B cell (primary cell): ENCODE data around the gene AGTRAP. TPM values are rescaled to one million over a fixed set of nuclear protein-coding genes. Genes with fewer than 3 reads are reported as not detected.
A peak's percentile ranks its signal among the peaks of the same experiment; 100 is the strongest.

Experiments used
- ATAC-seq: fragments of 200-7000 bp; cut with Tn5 transposase; one replicate; pipeline ENCODE4 v1.10.0; 2021; ENCODE audit warnings: low read depth, mild to moderate bottlenecking, moderate number of reproducible peaks, moderate library complexity
- CTCF ChIA-PET: fragments of 350-600 bp; sonication (Branson Sonifier 250); formaldehyde crosslinking; loops from one replicate; lab custom pipeline; 2021; ENCODE audit warnings: antibody characterized with exemption, inconsistent platforms; lab: Charles Lee
- POLR2A ChIA-PET: fragments of 350-600 bp; sonication (Branson Sonifier 250); formaldehyde crosslinking; loops from one replicate; lab custom pipeline; 2021; ENCODE audit warnings: antibody characterized with exemption; lab: Charles Lee
- DNase-seq: peaks from one replicate; pipeline ENCODE4 v3.0.0; 2013
- H2AFZ ChIP-seq: 2 replicates; pipeline ENCODE4 v1.6.1; 2012; ENCODE audit warnings: mild to moderate bottlenecking, low read depth, low read length; ENCODE audit not compliant: insufficient read depth, poor library complexity, severe bottlenecking
- H3K27ac ChIP-seq, 2 donors: 1 replicate in 1 of 2; 2 replicates in 1 of 2; pipeline ENCODE4 v1.5.1; 2012 to 2013; ENCODE audit warnings: low read length in 2 of 2, mild to moderate bottlenecking in 2 of 2, moderate library complexity in 1 of 2
- H3K27me3 ChIP-seq, 4 experiments: fragments of 200-600 bp in 1 of 4; sonication (generic) in 1 of 4; replicated peaks in 1 of 4; 1 replicate in 2 of 4; 2 replicates in 2 of 4; pipeline versions ENCODE4 v1.6.1 to v1.7.0; 2013 to 2016; ENCODE audit warnings: low read length in 3 of 4, mild to moderate bottlenecking in 2 of 4, mixed read lengths in 1 of 4, moderate library complexity in 1 of 4; ENCODE audit not compliant: insufficient read depth in 4 of 4, control insufficient read depth in 3 of 4; ENCODE audit errors: control extremely low read depth in 1 of 4
- H3K36me3 ChIP-seq, 2 experiments: replicated peaks in 1 of 2; 1 replicate in 1 of 2; 2 replicates in 1 of 2; pipeline versions ENCODE4 v1.6.1 to v1.7.1; 2013; ENCODE audit warnings: low read length in 1 of 2; ENCODE audit not compliant: insufficient read depth in 2 of 2, control insufficient read depth in 1 of 2; ENCODE audit errors: control extremely low read depth in 1 of 2, extremely low read depth in 1 of 2
- H3K4me1 ChIP-seq, 2 donors: fragments of 200-600 bp in 1 of 2; sonication (generic) in 1 of 2; 1 replicate in 1 of 2; 2 replicates in 1 of 2; pipeline versions ENCODE4 v1.5.1 to v1.6.1; 2013 to 2017; ENCODE audit warnings: low read length in 2 of 2; ENCODE audit not compliant: control insufficient read depth in 2 of 2, insufficient read depth in 2 of 2
- H3K4me2 ChIP-seq: replicated peaks from 2 replicates; pipeline ENCODE3; 2012; ENCODE audit warnings: mild to moderate bottlenecking, low read depth, low read length; ENCODE audit not compliant: poor library complexity, severe bottlenecking
- H3K4me3 ChIP-seq, 5 experiments: fragments of 200-600 bp in 1 of 5; sonication (generic) in 1 of 5; 1 replicate in 3 of 5; 2 replicates in 2 of 5; pipeline versions ENCODE4 v1.5.1 to v1.7.0; 2011 to 2016; ENCODE audit warnings: low read length in 4 of 5, mild to moderate bottlenecking in 4 of 5, low read depth in 2 of 5, control low read depth in 1 of 5, moderate library complexity in 1 of 5; ENCODE audit not compliant: insufficient read depth in 1 of 5; ENCODE audit errors: control extremely low read depth in 1 of 5, extremely low read depth in 1 of 5
- H3K79me2 ChIP-seq: fragments of 200-600 bp; sonication (generic); one replicate; pipeline ENCODE4 v1.6.0; 2016; ENCODE audit warnings: low read length; ENCODE audit not compliant: control insufficient read depth, insufficient read depth
- H3K9ac ChIP-seq: fragments of 200-600 bp; sonication (generic); 2 replicates; pipeline ENCODE4 v1.6.1; 2017; ENCODE audit warnings: mild to moderate bottlenecking, low read length, moderate library complexity
- H3K9me3 ChIP-seq, 3 donors: one replicate each; pipeline versions ENCODE4 v1.6.1 to v1.7.1; 2013; ENCODE audit warnings: low read length in 2 of 3; ENCODE audit not compliant: control insufficient read depth in 2 of 3, insufficient read depth in 1 of 3; ENCODE audit errors: control extremely low read depth in 1 of 3
- H4K20me1 ChIP-seq: 2 replicates; pipeline ENCODE4 v1.6.0; 2012; ENCODE audit warnings: mild to moderate bottlenecking, low read length; ENCODE audit not compliant: insufficient read depth, control insufficient read depth, poor library complexity, severe bottlenecking
- H3K27ac Mint-ChIP-seq: one replicate; pipeline ENCODE4 v1.8.0; 2021; ENCODE audit warnings: mixed read lengths
- H3K27me3 Mint-ChIP-seq: one replicate; pipeline ENCODE4 v1.8.0; 2021; ENCODE audit warnings: mixed read lengths
- H3K4me1 Mint-ChIP-seq: one replicate; pipeline ENCODE4 v1.8.0; 2021; ENCODE audit warnings: mixed read lengths
- H3K4me3 Mint-ChIP-seq: one replicate; pipeline ENCODE4 v1.8.0; 2021; ENCODE audit warnings: mixed read lengths
- H3K9me3 Mint-ChIP-seq: one replicate; pipeline ENCODE4 v1.8.0; 2022; ENCODE audit warnings: mixed read lengths; ENCODE audit not compliant: insufficient read depth
- CTCF ChIP-seq: fragments of 200-600 bp; IDR thresholded peaks from one replicate; pipeline ENCODE4 v1.8.0; 2022; ENCODE audit warnings: antibody characterized with exemption, mild to moderate bottlenecking
- EZH2 ChIP-seq: IDR thresholded peaks from 2 replicates; pipeline ENCODE4 v1.6.1; 2012; ENCODE audit warnings: borderline replicate concordance, low read depth, mild to moderate bottlenecking, moderate library complexity, low read length; ENCODE audit not compliant: insufficient read depth, poor library complexity, severe bottlenecking
- WGBS: methylation state at CpG from one replicate; pipeline ENCODE4 v1.1.5; 2013; ENCODE audit warnings: missing lambda C conversion rate; ENCODE audit not compliant: insufficient coverage; 5-methylcytosine and 5-hydroxymethylcytosine counted together
- intact Hi-C: fragments of 100-400 bp; cut with micrococcal nuclease; formaldehyde crosslinking; loops from one replicate; pipeline ENCODE4 v1.10.0; 2022
- polyA plus RNA-seq: library from polyadenylated mRNA; depleted of rRNA; stranded (reverse); fragments of >200 nt; gene quantifications from 2 replicates; pipeline ENCODE4 v1.2.3, GENCODE V29; 2012
- total RNA-seq, 2 donors: library from RNA; stranded (reverse); fragments of 120-200 nt in 1 of 2; gene quantifications; 1 replicate in 1 of 2; 2 replicates in 1 of 2; pipeline versions ENCODE4 v1.2.3 to v1.2.4, GENCODE V29; 2013 to 2022

AGTRAP gene
- total and polyA plus RNA-seq, 2 donors (not counting 1 experiment from before 2014, with no cell fraction given) = 18.3 to 44.9 TPM

DNA sequence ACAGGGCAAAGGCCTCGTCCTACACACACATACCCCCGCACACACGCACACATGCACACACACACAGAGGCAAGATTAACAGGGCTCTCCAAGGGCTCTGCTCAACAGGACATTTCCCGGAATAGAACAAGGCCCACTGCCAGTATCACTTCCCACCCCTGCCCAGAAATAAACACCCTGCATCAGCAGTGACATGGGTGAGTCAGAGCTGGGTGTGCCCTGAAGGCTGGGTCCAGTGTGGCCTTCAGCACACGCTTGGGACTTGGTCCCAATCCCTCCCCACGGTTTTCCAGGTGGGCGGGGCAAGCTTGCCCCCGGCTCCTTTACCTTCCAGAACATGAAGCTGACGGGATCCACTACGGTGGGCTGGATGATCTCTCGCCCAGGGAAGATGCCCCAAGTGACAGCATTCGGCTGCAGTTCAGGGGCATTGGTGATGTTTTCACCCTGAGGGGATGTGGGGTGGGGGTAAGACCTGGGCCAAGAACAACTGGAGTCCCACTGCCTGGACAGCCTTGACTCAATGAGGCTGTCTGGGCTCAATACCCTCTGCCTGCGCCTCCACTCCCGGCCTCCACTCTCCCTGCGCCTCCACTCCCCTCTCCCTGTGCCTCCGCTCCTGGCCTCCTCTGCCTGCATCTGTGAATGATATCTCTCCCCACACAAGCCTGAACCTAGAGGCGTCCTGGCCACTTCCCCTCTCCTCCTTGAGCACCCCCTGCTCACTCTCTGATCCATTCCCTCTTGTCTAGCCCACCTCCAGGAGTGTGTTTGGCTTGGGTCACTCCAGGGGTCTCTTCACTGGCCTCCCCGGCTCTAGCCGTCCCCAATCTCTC, 55.2 kb downstream of the AGTRAP start:
- WGBS = 94% methylated on average over 16 of the region's 19 CpGs
- ChIA-PET POLR2A (interaction anchor here (0.8 kb wide), 1 partner anchor 24 kb away, joined by 7 read pairs; no protein-coding TSS in a partner anchor), CTCF (no interaction called here)
- Mint-ChIP-seq H3K27me3 (no peaks in the 10 kb centered on the region), H3K27ac (peak overlapping the region; percentile 75), H3K4me1 (peaks cover 20% of the 10 kb centered on the region), H3K9me3 (no peaks in the 10 kb centered on the region), H3K4me3 (no peak overlapping the region)
- Histone ChIP-seq H4K20me1 (peaks cover 4% of the 10 kb centered on the region), H2AFZ (no peak overlapping the region), H3K9ac (no peak overlapping the region), H3K4me3 (no peak overlapping the region), H3K36me3 (peaks cover 0 to 62% of the 10 kb centered on the region in 2 experiments), H3K27me3 (no peaks in the 10 kb centered on the region), H3K9me3 (no peaks in the 10 kb centered on the region), H3K27ac (peak overlapping the region; percentile 12 to 23), H3K79me2 (peaks cover 13% of the 10 kb centered on the region), H3K4me2 (no peak overlapping the region), H3K4me1 (peaks cover 2 to 11% of the 10 kb centered on the region in 2 donors)
- DNase-seq (no peak), ATAC-seq (peak; percentile 54)
- intact Hi-C loops = no loop called here
- TF ChIP-seq CTCF = no peak
- TF ChIP-seq EZH2 = no peak

GRCh38 chr1:11792106-11792505, 56.2 kb downstream of the AGTRAP start:
- intact Hi-C loops = no loop called here
- no peak overlapping the region for H3K4me3 ChIP-seq
- peaks cover 18% of the 10 kb centered on the region for H3K79me2 ChIP-seq
- H4K20me1 ChIP-seq = peaks cover 8% of the 10 kb centered on the region
- Mint-ChIP-seq H3K9me3 (no peaks in the 10 kb centered on the region), H3K27me3 (no peaks in the 10 kb centered on the region), H3K27ac (peak overlapping the region; percentile 75), H3K4me1 (peaks cover 13% of the 10 kb centered on the region), H3K4me3 (no peak overlapping the region)
- TF ChIP-seq EZH2 (no peak), CTCF (no peak)
- no peaks in the 10 kb centered on the region for H3K27me3 ChIP-seq
- no peak for DNase-seq
- CTCF ChIA-PET = interaction anchor here (0.9 kb wide), 1 partner anchor 16 kb away, joined by 3 read pairs; no protein-coding TSS in a partner anchor
- H3K9me3 ChIP-seq = no peaks in the 10 kb centered on the region
- POLR2A ChIA-PET = no interaction called here
- H3K27ac ChIP-seq = peak overlapping the region in 1 of 2 donors; percentile 23
- 98% methylated on average over 11 of the region's 11 CpGs for WGBS
- H3K36me3 ChIP-seq = peaks cover 0 to 67% of the 10 kb centered on the region in 2 experiments
- no peak overlapping the region for H3K4me2 ChIP-seq
- no peak overlapping the region for H3K9ac ChIP-seq
- no peak overlapping the region for H2AFZ ChIP-seq
- peaks cover 0 to 8% of the 10 kb centered on the region in 2 donors for H3K4me1 ChIP-seq
- no peak for ATAC-seq
